PC-9 (cell line): ENCODE data around the gene TMEM53.

Experiments used
- CTCF ChIP-seq: fragments of 200-600 bp; sonication (generic); conservative IDR thresholded peaks from 2 replicates; pipeline ENCODE4 v1.6.1; 2017; ENCODE audit warnings: mixed run types, antibody characterized with exemption, mild to moderate bottlenecking, moderate library complexity
- EZH2 ChIP-seq: fragments of 200-600 bp; sonication (generic); IDR thresholded peaks from 2 replicates; pipeline ENCODE4 v1.8.0; 2017; ENCODE audit warnings: antibody characterized with exemption, low read depth

GRCh38 chr1:44636688-44637598 is 37.3 kb downstream of the TMEM53 start:
- no peak for TF ChIP-seq CTCF
- no peak for TF ChIP-seq EZH2
